Measurements from ENCODE around the gene CHPF2. TPM values are rescaled to one million over a fixed set of nuclear protein-coding genes. Genes with fewer than 3 reads are reported as not detected.

The CHPF2 gene
- total RNA-seq, 2 donors from 2014 or later: 39.4 to 41.6 TPM

GRCh38 chr7:151231080-151231479, 1.2 kb upstream of the CHPF2 start:
- H3K4me1 Mint-ChIP-seq: peaks cover 31% of the 10 kb centered on the region
- H3K9me3 ChIP-seq (ENCODE audit: control insufficient read depth, low read length, poor library complexity, severe bottlenecking): no peaks in the 10 kb centered on the region
- H3K36me3 Mint-ChIP-seq (ENCODE audit: low read depth): peaks cover 5% of the 10 kb centered on the region
- peak overlapping the region; percentile 99 for H3K4me3 Mint-ChIP-seq
- no peak for DNase-seq
- no peak overlapping the region for H3K27ac Mint-ChIP-seq
- no peak for ATAC-seq
- no peaks in the 10 kb centered on the region for H3K27me3 Mint-ChIP-seq

- H3K4me1 Mint-ChIP-seq: peaks cover 24% of the 10 kb centered on the region
- H3K36me3 Mint-ChIP-seq (ENCODE audit: low read depth): peaks cover 2% of the 10 kb centered on the region
- H3K4me3 Mint-ChIP-seq: peak overlapping the region; percentile 99
- DNase-seq (peak in 2 of 3 donors; percentile 40 to 54), ATAC-seq (peak; percentile 74)
- H3K27ac Mint-ChIP-seq: peak overlapping the region; percentile 97
- no peaks in the 10 kb centered on the region for H3K27me3 Mint-ChIP-seq
- no peaks in the 10 kb centered on the region for H3K9me3 ChIP-seq (ENCODE audit: control insufficient read depth, low read length, poor library complexity, severe bottlenecking)
Observed at GRCh38 chr7:151232917-151233701, 826 bp downstream of the CHPF2 start.

GRCh38 chr7:151233804-151234203, 1.5 kb downstream of the CHPF2 start:
- H3K9me3 ChIP-seq (ENCODE audit: control insufficient read depth, low read length, poor library complexity, severe bottlenecking): no peaks in the 10 kb centered on the region
- no peak for ATAC-seq
- no peak for DNase-seq
- H3K27me3 Mint-ChIP-seq: no peaks in the 10 kb centered on the region
- H3K36me3 Mint-ChIP-seq (ENCODE audit: low read depth): peaks cover 2% of the 10 kb centered on the region
- H3K4me3 Mint-ChIP-seq: peak overlapping the region; percentile 99
- peak overlapping the region; percentile 97 for H3K27ac Mint-ChIP-seq
- peaks cover 24% of the 10 kb centered on the region for H3K4me1 Mint-ChIP-seq

- no peak overlapping the region for H3K4me3 Mint-ChIP-seq
Observed at GRCh38 chr7:151235091-151235787, 3.0 kb downstream of the CHPF2 start.

GRCh38 chr7:151236406-151236805, 4.1 kb downstream of the CHPF2 start:
- H3K4me3 Mint-ChIP-seq: no peak overlapping the region
- no peaks in the 10 kb centered on the region for H3K9me3 ChIP-seq (ENCODE audit: control insufficient read depth, low read length, poor library complexity, severe bottlenecking)
- H3K27me3 Mint-ChIP-seq: no peaks in the 10 kb centered on the region
- DNase-seq (no peak), ATAC-seq (no peak)
- peaks cover 2% of the 10 kb centered on the region for H3K36me3 Mint-ChIP-seq (ENCODE audit: low read depth)
- H3K4me1 Mint-ChIP-seq: peaks cover 24% of the 10 kb centered on the region
- H3K27ac Mint-ChIP-seq: no peak overlapping the region

More at GRCh38 chr7:151235091-151235787, 3.0 kb downstream of the CHPF2 start:
- peaks cover 2% of the 10 kb centered on the region for H3K36me3 Mint-ChIP-seq (ENCODE audit: low read depth)
- H3K4me1 Mint-ChIP-seq: peaks cover 24% of the 10 kb centered on the region
- ATAC-seq (no peak), DNase-seq (no peak)
- no peak overlapping the region for H3K27ac Mint-ChIP-seq
- no peaks in the 10 kb centered on the region for H3K9me3 ChIP-seq (ENCODE audit: control insufficient read depth, low read length, poor library complexity, severe bottlenecking)
- no peaks in the 10 kb centered on the region for H3K27me3 Mint-ChIP-seq

- H3K4me3 Mint-ChIP-seq: no peak overlapping the region
- H3K9me3 ChIP-seq (ENCODE audit: control insufficient read depth, low read length, poor library complexity, severe bottlenecking): no peaks in the 10 kb centered on the region
- no peak overlapping the region for H3K27ac Mint-ChIP-seq
- DNase-seq (no peak), ATAC-seq (no peak)
- H3K36me3 Mint-ChIP-seq (ENCODE audit: low read depth): peaks cover 2% of the 10 kb centered on the region
- peaks cover 16% of the 10 kb centered on the region for H3K4me1 Mint-ChIP-seq
- H3K27me3 Mint-ChIP-seq: no peaks in the 10 kb centered on the region
Observed at GRCh38 chr7:151237244-151238189, 5.2 kb downstream of the CHPF2 start.

- no peaks in the 10 kb centered on the region for H3K27me3 Mint-ChIP-seq
- no peak overlapping the region for H3K27ac Mint-ChIP-seq
- DNase-seq: no peak
- no peaks in the 10 kb centered on the region for H3K9me3 ChIP-seq (ENCODE audit: control insufficient read depth, low read length, poor library complexity, severe bottlenecking)
- H3K4me1 Mint-ChIP-seq: peaks cover 16% of the 10 kb centered on the region
- H3K4me3 Mint-ChIP-seq: no peak overlapping the region
- ATAC-seq: no peak
- no peaks in the 10 kb centered on the region for H3K36me3 Mint-ChIP-seq (ENCODE audit: low read depth)
Observed at GRCh38 chr7:151238190-151238810, 6.0 kb downstream of the CHPF2 start.

- H3K27ac Mint-ChIP-seq: no peak overlapping the region
- peaks cover 16% of the 10 kb centered on the region for H3K4me1 Mint-ChIP-seq
- H3K27me3 Mint-ChIP-seq: no peaks in the 10 kb centered on the region
- ATAC-seq (no peak), DNase-seq (no peak)
- no peaks in the 10 kb centered on the region for H3K9me3 ChIP-seq (ENCODE audit: control insufficient read depth, low read length, poor library complexity, severe bottlenecking)
- H3K4me3 Mint-ChIP-seq: no peak overlapping the region
- no peaks in the 10 kb centered on the region for H3K36me3 Mint-ChIP-seq (ENCODE audit: low read depth)
Observed at GRCh38 chr7:151238924-151239836, 6.9 kb downstream of the CHPF2 start.

GRCh38 chr7:151239837-151240459, 7.7 kb downstream of the CHPF2 start:
- no peaks in the 10 kb centered on the region for H3K9me3 ChIP-seq (ENCODE audit: control insufficient read depth, low read length, poor library complexity, severe bottlenecking)
- ATAC-seq (no peak), DNase-seq (no peak)
- Mint-ChIP-seq H3K4me3 (no peak overlapping the region), H3K27ac (no peak overlapping the region), H3K4me1 (peaks cover 20% of the 10 kb centered on the region), H3K36me3 (ENCODE audit: low read depth) (no peaks in the 10 kb centered on the region), H3K27me3 (peaks cover 4% of the 10 kb centered on the region)

GRCh38 chr7:151240536-151240935, 8.3 kb downstream of the CHPF2 start:
- H3K9me3 ChIP-seq (ENCODE audit: control insufficient read depth, low read length, poor library complexity, severe bottlenecking): no peaks in the 10 kb centered on the region
- Mint-ChIP-seq H3K27me3 (peaks cover 4% of the 10 kb centered on the region), H3K36me3 (ENCODE audit: low read depth) (no peaks in the 10 kb centered on the region), H3K4me1 (peaks cover 20% of the 10 kb centered on the region), H3K27ac (no peak overlapping the region), H3K4me3 (no peak overlapping the region)
- DNase-seq (no peak), ATAC-seq (no peak)

- ATAC-seq: no peak
- H3K9me3 ChIP-seq (ENCODE audit: control insufficient read depth, low read length, poor library complexity, severe bottlenecking): no peaks in the 10 kb centered on the region
- no peak overlapping the region for H3K4me3 Mint-ChIP-seq
- peak overlapping the region; percentile 39 for H3K27ac Mint-ChIP-seq
- H3K36me3 Mint-ChIP-seq (ENCODE audit: low read depth): no peaks in the 10 kb centered on the region
- peaks cover 23% of the 10 kb centered on the region for H3K4me1 Mint-ChIP-seq
- peaks cover 6% of the 10 kb centered on the region for H3K27me3 Mint-ChIP-seq
- no peak for DNase-seq
Observed at GRCh38 chr7:151240942-151241754, 8.9 kb downstream of the CHPF2 start.

Data from T-helper 17 cell (primary cell).